Neural cell (in vitro differentiated cells): Measurements from ENCODE around the gene ANKRD36. TPM values are rescaled to one million over a fixed set of nuclear protein-coding genes. Genes with fewer than 3 reads are reported as not detected.
"Not testable (repeated sequence)": the region's sequence is repeated elsewhere in the genome, so short reads cannot be mapped to it uniquely, and the experiment has no call there.

Experiments used
- H2AFZ ChIP-seq: fragments of 200-600, 300-800 bp; sonication (generic), shearing (Covaris generic); 2 replicates; pipeline ENCODE4 v1.6.0; 2014; ENCODE audit warnings: low read depth, mild to moderate bottlenecking, antibody characterized with exemption, low read length, moderate library complexity
- H3F3A ChIP-seq: fragments of 200-600 bp; shearing (Covaris generic); 2 replicates; pipeline ENCODE4 v1.6.1; 2016; ENCODE audit warnings: mild to moderate bottlenecking, moderate library complexity, mixed read lengths, antibody characterized with exemption, low read length; ENCODE audit not compliant: insufficient read depth, poor library complexity, severe bottlenecking
- H3K27ac ChIP-seq: fragments of 200-600, 300-800 bp; sonication (generic), shearing (Covaris generic); 2 replicates; pipeline ENCODE4 v1.5.1; 2014; ENCODE audit warnings: mild to moderate bottlenecking, low read length, moderate library complexity
- H3K27me3 ChIP-seq: fragments of 300-800, 200-600 bp; sonication (generic), shearing (Covaris generic); 2 replicates; pipeline ENCODE4 v1.6.0; 2014; ENCODE audit warnings: mild to moderate bottlenecking, low read depth, low read length, moderate library complexity; ENCODE audit not compliant: insufficient read depth
- H3K36me3 ChIP-seq: fragments of 300-800, 200-600 bp; sonication (generic), shearing (Covaris generic); 2 replicates; pipeline ENCODE4 v1.5.1; 2014; ENCODE audit warnings: mild to moderate bottlenecking, antibody characterized with exemption, low read length, moderate library complexity; ENCODE audit not compliant: insufficient read depth
- H3K4me2 ChIP-seq: fragments of 300-800, 200-600 bp; sonication (generic), shearing (Covaris generic); 2 replicates; pipeline ENCODE4 v1.6.0; 2014; ENCODE audit warnings: mild to moderate bottlenecking, low read length
- H3K4me3 ChIP-seq: fragments of 300-800, 200-600 bp; sonication (generic), shearing (Covaris generic); 2 replicates; pipeline ENCODE4 v1.5.1; 2014; ENCODE audit warnings: mild to moderate bottlenecking, low read length, moderate library complexity
- H3K79me2 ChIP-seq: fragments of 200-600 bp; shearing (Covaris generic); replicated peaks from 2 replicates; pipeline ENCODE4 v1.6.0; 2014; ENCODE audit warnings: mild to moderate bottlenecking, low read length, moderate library complexity; ENCODE audit not compliant: insufficient read depth
- H3K9ac ChIP-seq: fragments of 300-800, 200-600 bp; sonication (generic), shearing (Covaris generic); 2 replicates; pipeline ENCODE4 v1.6.1; 2016; ENCODE audit warnings: mild to moderate bottlenecking, low read length, mixed read lengths
- H3K9me2 ChIP-seq: fragments of 200-600 bp; shearing (Covaris generic); 2 replicates; pipeline ENCODE4 v1.6.1; 2016; ENCODE audit warnings: mild to moderate bottlenecking, low read length, mixed read lengths; ENCODE audit not compliant: insufficient read depth
- H3K9me3 ChIP-seq: fragments of 200-600, 300-800 bp; sonication (generic), shearing (Covaris generic); 2 replicates; pipeline ENCODE4 v1.6.1; 2016; ENCODE audit warnings: mild to moderate bottlenecking, mixed run types, low read length, moderate library complexity, mixed read lengths
- H4K20me1 ChIP-seq: fragments of 200-600 bp; shearing (Covaris generic); 2 replicates; pipeline ENCODE4 v1.6.1; 2016; ENCODE audit warnings: mild to moderate bottlenecking, mixed run types; ENCODE audit not compliant: insufficient read depth
- polyA plus RNA-seq: library from polyadenylated mRNA; depleted of rRNA; stranded (reverse); fragments of >200 nt; gene quantifications from 2 replicates; pipeline ENCODE4 v1.2.3, GENCODE V29; 2014

Gene ANKRD36
- polyA plus RNA-seq, 1 donor from 2014 or later = 81.5 TPM

DNA sequence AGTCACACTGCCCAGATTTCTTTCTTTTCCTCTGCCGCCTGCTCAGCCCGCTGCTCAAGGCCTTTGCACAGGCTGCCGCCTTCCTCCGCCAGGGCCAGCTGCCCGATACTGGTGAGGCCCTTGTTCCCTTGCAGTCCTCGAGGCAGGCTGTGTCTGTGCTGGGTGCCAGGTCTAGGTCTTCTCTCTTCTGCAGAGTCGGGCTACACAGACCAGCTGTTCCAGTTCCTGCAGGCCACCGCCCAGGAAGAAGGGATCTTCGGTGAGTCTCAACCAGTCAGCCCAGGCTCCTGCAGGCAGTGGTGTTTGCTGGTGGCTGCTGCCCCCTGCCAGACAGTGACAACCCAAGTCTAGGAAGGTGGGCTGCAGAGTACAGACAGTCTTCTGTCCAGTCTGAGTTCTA lies 30.7 kb upstream of the ANKRD36 start:
- H3K9ac ChIP-seq, H2AFZ ChIP-seq, H3K9me3 ChIP-seq, H3K27me3 ChIP-seq, H3K27ac ChIP-seq, H3K79me2 ChIP-seq, H3K9me2 ChIP-seq, H3K36me3 ChIP-seq, H3F3A ChIP-seq, H3K4me3 ChIP-seq, H3K4me2 ChIP-seq, H4K20me1 ChIP-seq: not testable (repeated sequence)

DNA sequence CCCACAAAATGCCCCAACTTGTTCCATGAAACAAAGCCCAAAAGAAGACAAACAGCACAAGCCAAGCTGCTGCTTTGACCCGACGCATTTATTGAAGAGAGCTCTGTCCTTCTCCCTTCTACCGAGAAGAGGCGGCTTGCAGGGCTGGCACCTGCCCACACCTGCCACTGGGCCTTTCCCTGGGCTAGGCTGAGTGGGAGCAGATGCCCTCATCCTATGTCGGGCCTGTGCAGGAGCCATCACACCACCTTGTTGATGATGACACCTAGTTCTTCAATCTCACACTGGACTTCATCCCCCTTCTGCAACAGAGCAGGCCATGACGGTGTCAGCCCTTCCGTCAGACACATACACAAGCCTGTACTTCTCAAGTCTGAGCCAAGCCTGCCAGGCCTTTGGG lies 29.4 kb upstream of the ANKRD36 start:
- H3K27ac ChIP-seq, H3K9me3 ChIP-seq, H3K79me2 ChIP-seq, H3K4me3 ChIP-seq, H2AFZ ChIP-seq, H3K36me3 ChIP-seq, H3K9ac ChIP-seq, H3K9me2 ChIP-seq, H3F3A ChIP-seq, H4K20me1 ChIP-seq, H3K4me2 ChIP-seq, H3K27me3 ChIP-seq: not testable (repeated sequence)

DNA sequence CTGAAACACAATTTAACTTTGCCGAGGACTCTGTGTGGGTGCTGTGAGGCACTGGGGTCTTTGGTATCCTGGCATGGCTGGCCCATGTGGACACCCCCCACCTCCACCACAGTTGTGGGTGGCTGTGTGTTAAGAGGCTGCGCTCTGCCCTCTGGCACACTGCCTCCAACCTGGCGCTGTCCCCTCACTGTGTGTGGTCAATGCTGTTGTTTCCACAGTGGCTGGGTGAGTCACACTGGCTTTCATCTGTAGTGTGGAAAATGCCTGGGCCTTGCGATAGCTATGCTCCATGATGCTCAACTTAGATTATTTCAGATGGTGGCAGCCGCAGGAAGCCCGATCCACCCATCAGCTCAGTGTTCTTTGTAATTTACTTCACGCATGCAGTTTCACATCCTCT lies 27.9 kb upstream of the ANKRD36 start:
- H3K27me3 ChIP-seq, H3K79me2 ChIP-seq, H3K27ac ChIP-seq, H3K9me3 ChIP-seq, H3F3A ChIP-seq, H3K36me3 ChIP-seq, H3K4me2 ChIP-seq, H3K4me3 ChIP-seq, H2AFZ ChIP-seq, H3K9ac ChIP-seq, H4K20me1 ChIP-seq, H3K9me2 ChIP-seq: not testable (repeated sequence)

DNA sequence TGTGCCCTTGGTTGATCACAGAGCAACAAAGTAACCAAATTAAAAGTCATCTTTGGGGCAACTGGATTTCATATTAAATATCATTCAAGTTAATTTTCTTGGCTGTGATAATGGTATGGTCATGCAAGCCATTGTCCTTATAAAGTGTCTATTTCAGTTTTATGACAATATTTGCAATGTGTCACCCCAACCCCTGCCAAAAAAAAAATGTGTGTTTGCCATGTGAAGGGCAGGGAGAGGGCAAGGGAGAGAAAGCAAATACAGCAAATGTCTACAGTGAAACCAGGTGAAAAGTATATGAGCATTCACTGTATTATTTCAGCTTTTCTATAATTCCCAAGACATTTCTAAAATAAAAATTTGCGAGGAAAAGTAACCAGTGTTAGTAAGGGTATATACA lies 24.2 kb upstream of the ANKRD36 start:
- H3K4me2 ChIP-seq, H3F3A ChIP-seq, H3K36me3 ChIP-seq, H3K27me3 ChIP-seq, H3K9ac ChIP-seq, H2AFZ ChIP-seq, H3K9me3 ChIP-seq, H4K20me1 ChIP-seq, H3K9me2 ChIP-seq, H3K79me2 ChIP-seq, H3K27ac ChIP-seq, H3K4me3 ChIP-seq: not testable (repeated sequence)

DNA sequence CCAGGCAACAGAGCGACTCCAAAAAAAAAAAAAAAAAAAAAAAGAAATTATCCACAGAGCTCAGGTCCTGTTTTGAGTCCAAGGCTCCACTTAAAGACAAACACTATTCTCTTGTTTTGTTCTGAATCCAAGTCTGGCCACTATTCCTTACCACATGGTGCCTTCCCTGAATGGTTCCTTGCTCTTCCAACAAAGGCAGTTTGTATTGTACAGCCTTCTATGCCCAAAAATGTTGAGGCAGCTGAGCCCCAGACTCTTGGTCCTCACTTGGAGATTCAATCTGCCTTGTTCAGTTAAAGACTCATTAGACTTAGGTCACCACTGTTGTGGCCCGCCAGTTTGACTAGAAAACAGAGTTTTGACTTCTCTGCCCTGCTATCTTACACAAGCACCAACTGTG lies 20.0 kb upstream of the ANKRD36 start:
- not testable (repeated sequence) for H3K36me3 ChIP-seq, H3K4me2 ChIP-seq, H3K9ac ChIP-seq, H3K79me2 ChIP-seq, H2AFZ ChIP-seq, H3K9me2 ChIP-seq, H3K27ac ChIP-seq, H4K20me1 ChIP-seq, H3K27me3 ChIP-seq, H3K9me3 ChIP-seq, H3F3A ChIP-seq, H3K4me3 ChIP-seq

DNA sequence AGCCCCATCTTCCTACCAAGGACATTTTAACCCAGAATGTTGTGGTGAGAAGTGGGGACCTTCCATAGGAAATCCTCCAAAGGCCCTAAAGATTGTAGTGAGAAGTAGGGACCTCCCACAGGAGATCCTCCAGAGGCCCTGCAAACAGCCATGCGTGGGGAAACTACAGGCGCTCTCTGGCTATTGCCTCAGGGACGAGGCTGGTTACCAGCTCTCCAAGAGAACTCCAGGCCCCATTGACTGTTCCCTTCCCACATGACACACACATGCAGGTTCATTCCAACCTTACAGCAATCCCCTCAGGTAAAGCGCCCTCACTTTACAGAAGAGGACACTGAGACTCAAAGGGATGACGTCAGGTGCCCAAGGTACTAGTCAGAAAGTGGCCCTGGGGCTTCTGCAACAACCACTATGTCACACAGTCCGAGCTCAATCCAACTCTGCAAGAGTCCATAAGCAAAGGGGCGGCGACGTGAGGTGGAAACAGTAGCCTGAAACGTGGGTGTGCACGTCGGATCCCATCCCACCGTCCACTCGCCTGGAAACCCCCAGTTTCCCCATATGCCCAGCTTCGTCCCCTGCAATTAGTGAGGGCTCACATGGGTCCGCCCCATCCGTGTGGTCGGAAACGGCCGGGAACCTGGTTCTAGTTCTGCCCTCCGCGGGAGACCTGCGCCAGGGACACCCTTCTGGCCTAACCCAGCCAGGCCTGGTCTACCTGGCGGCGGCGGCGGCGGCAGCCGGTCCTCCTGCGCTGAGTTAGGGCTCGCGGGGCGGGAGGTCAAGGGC lies 18.8 kb upstream of the ANKRD36 start:
- H3K4me2 ChIP-seq, H3K9me2 ChIP-seq, H3K9ac ChIP-seq, H3K27ac ChIP-seq, H2AFZ ChIP-seq, H3K27me3 ChIP-seq, H3F3A ChIP-seq, H3K9me3 ChIP-seq, H3K36me3 ChIP-seq, H4K20me1 ChIP-seq, H3K79me2 ChIP-seq: not testable (repeated sequence)
- peak overlapping the region; percentile 55 for H3K4me3 ChIP-seq

DNA sequence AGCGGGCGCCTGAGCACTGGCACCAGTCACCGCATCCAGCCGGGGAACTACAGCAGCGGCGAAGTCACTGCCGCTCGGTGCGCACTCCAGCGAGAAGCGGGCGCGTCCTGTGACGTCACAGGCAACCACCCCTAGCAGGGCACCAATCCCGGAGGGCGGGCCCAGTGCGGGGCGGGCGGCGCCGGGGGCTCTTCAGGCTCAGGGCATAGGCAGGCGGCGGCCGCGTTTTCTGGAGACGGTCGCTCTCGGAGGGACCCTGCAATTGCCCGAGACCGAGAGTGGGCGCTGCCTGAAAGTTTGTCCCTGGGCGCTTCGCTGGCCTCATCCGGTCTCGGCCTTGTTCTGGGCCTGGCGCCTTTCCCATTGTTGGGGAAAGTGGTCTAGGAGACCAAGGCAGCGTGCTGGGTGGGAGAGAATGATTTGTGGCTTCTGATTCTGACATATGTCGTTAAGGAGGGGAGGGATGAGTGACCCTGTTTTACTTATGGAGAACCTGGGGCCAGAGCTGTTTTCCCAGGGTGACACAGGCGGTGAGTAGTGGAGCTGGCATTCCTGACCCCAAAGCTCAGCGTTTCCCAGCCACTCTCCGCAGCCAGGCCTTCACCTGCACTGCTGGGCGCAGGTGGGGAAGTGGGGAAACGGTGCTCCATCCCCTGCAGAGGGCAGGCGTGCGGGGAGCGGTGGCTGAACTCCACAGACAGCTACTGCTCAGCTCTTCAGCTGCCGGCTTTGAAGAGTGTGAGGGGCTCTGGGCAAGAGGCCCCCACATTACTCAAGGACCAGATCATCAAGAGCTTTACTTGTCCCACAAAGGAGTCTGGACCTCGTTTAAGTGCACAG lies 18.0 kb upstream of the ANKRD36 start, which contains the start of gene FAHD2B:
Gene FAHD2B (minus strand): TSS at position 111 of the 840 bp plus-strand sequence. CDS start 3,176 bp downstream, outside the sequence.
- H3F3A ChIP-seq, H2AFZ ChIP-seq, H3K27me3 ChIP-seq, H3K27ac ChIP-seq, H3K79me2 ChIP-seq, H3K9me2 ChIP-seq, H3K36me3 ChIP-seq, H4K20me1 ChIP-seq, H3K4me2 ChIP-seq, H3K9me3 ChIP-seq: not testable (repeated sequence)
- Histone ChIP-seq H3K9ac (peak within 1 kb of the TSS; percentile 26), H3K4me3 (peak within 1 kb of the TSS; percentile 55)
